Measurements from ENCODE around the gene TEDDM1. TPM values are rescaled to one million over a fixed set of nuclear protein-coding genes. Genes with fewer than 3 reads are reported as not detected.

Gene TEDDM1
- total RNA-seq, 2 donors from 2014 or later: not detected

GRCh38 chr1:182387566-182387965 is 12.9 kb downstream of the TEDDM1 start:
- no peak for DNase-seq (ENCODE audit: low spot score)
- intact Hi-C loops (cut with DNase I): no loop called here
- Histone ChIP-seq H3K4me1 (replicated peaks) (no peaks in the 10 kb centered on the region), H3K36me3 (peaks cover 16 to 26% of the 10 kb centered on the region in 2 donors), H3K4me3 (no peak overlapping the region), H3K27me3 (replicated peaks; ENCODE audit: insufficient read depth) (no peaks in the 10 kb centered on the region), H3K9me3 (no peaks in the 10 kb centered on the region), H3K27ac (no peak overlapping the region)
- WGBS: 81% methylated on average over 2 of the region's 2 CpGs
- TF ChIP-seq CTCF (IDR thresholded peaks at IDR 0.05) (no peak), POLR2AphosphoS5 (IDR thresholded peaks at IDR 0.05) (no peak), POLR2A (IDR thresholded peaks at IDR 0.05) (no peak)

GRCh38 chr1:182386980-182387379 is 13.5 kb downstream of the TEDDM1 start:
- Histone ChIP-seq H3K4me3 (no peak overlapping the region), H3K27ac (no peak overlapping the region), H3K36me3 (peaks cover 16 to 26% of the 10 kb centered on the region in 2 donors), H3K9me3 (no peaks in the 10 kb centered on the region), H3K4me1 (replicated peaks) (no peaks in the 10 kb centered on the region), H3K27me3 (replicated peaks; ENCODE audit: insufficient read depth) (no peaks in the 10 kb centered on the region)
- intact Hi-C loops (cut with DNase I): no loop called here
- TF ChIP-seq POLR2A (IDR thresholded peaks at IDR 0.05): no peak
- TF ChIP-seq CTCF (IDR thresholded peaks at IDR 0.05): no peak
- TF ChIP-seq POLR2AphosphoS5 (IDR thresholded peaks at IDR 0.05): no peak
- WGBS: 90% methylated on average over 5 of the region's 5 CpGs
- DNase-seq (ENCODE audit: low spot score): no peak

- no peak for TF ChIP-seq POLR2AphosphoS5 (IDR thresholded peaks at IDR 0.05)
- no peak for TF ChIP-seq CTCF (IDR thresholded peaks at IDR 0.05)
- TF ChIP-seq POLR2A (IDR thresholded peaks at IDR 0.05): no peak
- WGBS: 96% methylated on average over 8 of the region's 8 CpGs
- no peaks in the 10 kb centered on the region for H3K4me1 ChIP-seq (replicated peaks)
- H3K36me3 ChIP-seq: peaks cover 16 to 26% of the 10 kb centered on the region in 2 donors
- no peaks in the 10 kb centered on the region for H3K9me3 ChIP-seq
- H3K4me3 ChIP-seq: no peak overlapping the region
- intact Hi-C loops (cut with DNase I): no loop called here
- no peak overlapping the region for H3K27ac ChIP-seq
- H3K27me3 ChIP-seq (replicated peaks; ENCODE audit: insufficient read depth): no peaks in the 10 kb centered on the region
- no peak for DNase-seq (ENCODE audit: low spot score)
These were observed 14.3 kb downstream of the TEDDM1 start for GRCh38 chr1:182385885-182386853.

GRCh38 chr1:182384387-182384960 is 16.0 kb downstream of the TEDDM1 start:
- no peaks in the 10 kb centered on the region for H3K4me1 ChIP-seq (replicated peaks)
- H3K36me3 ChIP-seq: peaks cover 16 to 26% of the 10 kb centered on the region in 2 donors
- no peaks in the 10 kb centered on the region for H3K27me3 ChIP-seq (replicated peaks; ENCODE audit: insufficient read depth)
- DNase-seq (ENCODE audit: low spot score): no peak
- H3K27ac ChIP-seq: no peak overlapping the region
- 95% methylated on average over 19 of the region's 19 CpGs for WGBS
- TF ChIP-seq POLR2AphosphoS5 (IDR thresholded peaks at IDR 0.05) (no peak), CTCF (IDR thresholded peaks at IDR 0.05) (no peak), POLR2A (IDR thresholded peaks at IDR 0.05) (no peak)
- H3K4me3 ChIP-seq: no peak overlapping the region
- no peaks in the 10 kb centered on the region for H3K9me3 ChIP-seq
- intact Hi-C loops (cut with DNase I): no loop called here
